ENCODE results near the gene UQCC2. TPM values are rescaled to one million over a fixed set of nuclear protein-coding genes. Genes with fewer than 3 reads are reported as not detected.

UQCC2 gene
- total RNA-seq, 1 donor = 2.4 TPM

DNA sequence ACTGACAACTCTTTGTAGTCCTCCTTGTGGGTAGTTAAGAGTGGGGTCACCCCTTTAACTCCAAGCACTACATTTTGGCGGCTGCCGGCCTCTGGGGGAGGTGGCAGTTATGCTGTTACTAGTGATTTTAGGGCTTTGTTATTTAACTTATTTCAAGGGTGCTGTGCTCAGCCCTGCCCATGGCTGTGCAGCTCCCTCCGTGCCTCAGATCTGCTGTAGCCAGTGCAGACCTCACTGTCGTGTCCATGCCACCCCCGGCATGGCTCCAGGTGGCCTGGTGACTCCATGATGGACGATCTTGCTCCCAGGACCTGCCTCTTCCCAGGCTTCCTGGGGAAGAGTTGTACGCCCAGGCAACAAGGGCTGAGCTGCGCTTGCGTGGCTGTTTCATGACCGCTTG is 15.4 kb downstream of the UQCC2 start:
- Histone ChIP-seq H3K4me1 (ENCODE audit: insufficient read depth, low read length) (peaks cover 71% of the 10 kb centered on the region), H3K4me3 (ENCODE audit: low read length) (no peak overlapping the region), H3K27me3 (ENCODE audit: insufficient read depth, low read length) (no peaks in the 10 kb centered on the region), H3K9me3 (ENCODE audit: low read depth, low read length) (no peaks in the 10 kb centered on the region)

DNA sequence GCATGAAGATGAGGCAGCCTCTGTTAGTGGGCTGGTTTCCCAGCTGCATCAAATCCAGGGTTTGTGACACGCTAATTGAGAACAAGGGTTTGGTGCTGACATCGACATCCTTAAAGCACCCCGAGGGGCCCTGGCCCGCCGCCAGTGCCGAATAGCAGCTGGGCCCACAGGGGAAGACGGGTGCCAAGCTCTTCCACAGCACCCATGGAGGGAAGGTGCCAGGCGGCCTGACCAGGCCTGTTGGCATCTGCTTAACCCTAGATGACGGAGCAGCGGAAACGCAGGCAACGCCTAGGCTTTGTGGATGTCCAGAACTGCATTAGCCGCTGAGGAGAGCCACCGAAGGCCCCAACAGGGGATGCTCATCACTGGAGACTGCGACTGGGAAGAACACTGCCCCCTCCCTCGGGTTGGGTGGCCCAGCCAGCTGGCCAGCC is 16.0 kb downstream of the UQCC2 start:
- Histone ChIP-seq H3K4me3 (ENCODE audit: low read length) (no peak overlapping the region), H3K9me3 (ENCODE audit: low read depth, low read length) (no peaks in the 10 kb centered on the region), H3K27me3 (ENCODE audit: insufficient read depth, low read length) (no peaks in the 10 kb centered on the region), H3K4me1 (ENCODE audit: insufficient read depth, low read length) (peaks cover 71% of the 10 kb centered on the region)

DNA sequence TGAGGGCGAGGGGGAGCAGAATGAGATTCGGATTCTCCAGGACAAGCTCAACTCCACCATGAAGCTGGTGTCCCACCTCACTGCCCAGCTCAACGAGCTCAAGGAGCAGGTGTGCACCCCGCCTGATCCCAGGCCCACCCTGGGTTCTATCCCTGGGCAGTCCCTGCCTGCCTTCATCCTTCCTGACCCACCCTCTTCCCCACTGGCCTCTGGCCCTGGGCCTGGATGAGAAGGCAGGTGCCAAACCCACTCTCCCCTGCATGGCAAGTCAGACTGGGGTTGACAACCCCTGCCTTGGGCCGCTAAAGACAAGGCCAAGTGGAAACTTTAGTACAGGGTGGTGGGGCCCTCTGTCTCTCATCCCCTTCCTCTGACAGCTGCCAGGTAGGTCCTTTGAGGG is 16.5 kb downstream of the UQCC2 start:
- Histone ChIP-seq H3K9me3 (ENCODE audit: low read depth, low read length) (no peaks in the 10 kb centered on the region), H3K4me1 (ENCODE audit: insufficient read depth, low read length) (peaks cover 71% of the 10 kb centered on the region), H3K27me3 (ENCODE audit: insufficient read depth, low read length) (no peaks in the 10 kb centered on the region), H3K4me3 (ENCODE audit: low read length) (no peak overlapping the region)

DNA sequence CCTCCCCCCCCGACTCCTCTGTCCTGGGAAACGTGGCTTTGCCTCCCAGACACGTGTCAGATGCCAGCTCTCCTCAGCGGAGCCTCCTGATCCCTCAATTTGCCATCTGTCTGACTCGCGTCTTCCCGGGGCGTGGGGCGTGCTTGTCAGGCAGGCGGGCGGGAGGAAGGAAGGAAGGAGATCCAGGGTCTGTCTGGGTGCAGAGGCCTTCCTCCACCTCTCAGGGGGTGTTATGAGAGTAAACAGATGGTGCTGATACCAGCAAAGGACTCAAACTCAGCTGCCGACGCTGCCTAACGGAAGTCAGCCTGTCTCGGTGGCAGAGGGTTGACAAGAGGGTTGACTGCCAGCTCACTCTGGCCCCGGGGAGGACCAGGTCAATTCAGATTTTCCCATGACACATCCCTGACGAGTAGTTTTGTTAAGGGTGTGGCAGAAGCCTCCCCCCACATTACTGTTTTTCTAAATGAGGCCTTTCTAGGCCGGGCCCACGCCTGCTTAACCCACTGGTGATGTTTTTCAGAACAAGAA is 17.0 kb downstream of the UQCC2 start:
- Histone ChIP-seq H3K9me3 (ENCODE audit: low read depth, low read length) (no peaks in the 10 kb centered on the region), H3K27me3 (ENCODE audit: insufficient read depth, low read length) (no peaks in the 10 kb centered on the region), H3K4me3 (ENCODE audit: low read length) (no peak overlapping the region), H3K4me1 (ENCODE audit: insufficient read depth, low read length) (peaks cover 71% of the 10 kb centered on the region)

DNA sequence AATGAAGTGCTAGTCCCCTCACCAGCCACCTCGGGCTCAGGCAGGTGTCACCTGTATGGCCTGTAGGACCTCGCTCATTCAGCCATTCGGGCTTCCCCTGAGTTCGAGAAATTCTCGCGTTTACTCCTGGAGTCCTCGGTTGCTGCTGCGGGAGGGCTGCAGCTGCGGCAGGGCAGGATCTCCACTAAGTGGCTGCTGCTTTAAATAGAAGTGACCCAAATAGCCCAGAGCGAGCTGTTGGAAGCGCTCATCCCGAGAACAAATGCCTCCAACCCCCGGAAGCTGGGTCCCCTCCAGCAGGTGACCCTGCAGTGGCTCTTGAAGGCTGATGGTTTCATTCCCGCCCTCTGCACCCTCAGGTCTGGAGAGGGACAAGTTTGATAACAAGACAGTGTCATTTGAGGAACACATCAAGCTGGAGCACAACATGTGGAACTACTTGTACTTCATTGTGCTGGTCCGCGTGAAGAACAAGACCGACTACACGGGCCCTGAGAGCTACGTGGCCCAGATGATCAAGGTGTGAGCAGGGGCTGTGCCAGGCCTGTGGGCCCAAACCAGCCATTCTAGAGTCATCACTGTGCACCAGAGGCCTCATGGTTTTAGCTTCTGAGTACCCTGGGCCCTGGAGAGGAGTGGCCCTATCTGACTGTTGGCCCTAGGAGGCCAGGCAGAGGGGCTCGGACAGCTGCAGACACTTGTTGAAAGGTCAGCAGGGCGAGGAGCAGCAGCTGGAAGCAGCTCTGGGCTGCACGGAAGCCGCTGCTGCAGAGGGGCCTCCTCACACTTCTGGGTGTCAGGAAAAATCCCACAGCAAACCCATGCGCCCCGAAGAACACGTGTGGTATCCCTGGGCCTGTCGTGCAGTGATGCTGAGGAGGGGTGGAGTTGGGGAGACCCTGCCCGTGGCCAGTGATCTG is 18.1 kb downstream of the UQCC2 start:
- H3K9me3 ChIP-seq (ENCODE audit: low read depth, low read length) = no peaks in the 10 kb centered on the region
- H3K4me3 ChIP-seq (ENCODE audit: low read length) = no peak overlapping the region
- H3K27me3 ChIP-seq (ENCODE audit: insufficient read depth, low read length) = no peaks in the 10 kb centered on the region
- peaks cover 69% of the 10 kb centered on the region for H3K4me1 ChIP-seq (ENCODE audit: insufficient read depth, low read length)

DNA sequence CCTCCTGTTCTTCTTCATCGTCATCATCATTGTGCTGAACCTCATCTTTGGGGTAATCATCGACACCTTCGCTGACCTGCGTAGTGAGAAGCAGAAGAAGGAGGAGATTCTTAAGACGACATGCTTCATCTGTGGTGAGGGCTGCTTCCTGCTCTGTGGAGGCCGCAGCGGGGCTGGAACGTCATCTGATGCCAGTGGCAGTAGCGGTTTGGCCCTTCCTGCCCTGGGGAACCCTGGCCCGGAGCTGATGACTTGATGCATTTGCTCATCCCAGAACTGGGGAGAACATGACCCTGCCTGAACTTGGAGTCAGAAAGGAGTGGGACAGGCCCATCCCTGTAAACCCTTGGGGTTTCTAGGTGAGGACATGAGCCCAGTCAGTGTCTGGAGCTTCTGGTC is 18.7 kb downstream of the UQCC2 start:
- no peaks in the 10 kb centered on the region for H3K27me3 ChIP-seq (ENCODE audit: insufficient read depth, low read length)
- H3K4me1 ChIP-seq (ENCODE audit: insufficient read depth, low read length) = peaks cover 64% of the 10 kb centered on the region
- no peak overlapping the region for H3K4me3 ChIP-seq (ENCODE audit: low read length)
- no peaks in the 10 kb centered on the region for H3K9me3 ChIP-seq (ENCODE audit: low read depth, low read length)

DNA sequence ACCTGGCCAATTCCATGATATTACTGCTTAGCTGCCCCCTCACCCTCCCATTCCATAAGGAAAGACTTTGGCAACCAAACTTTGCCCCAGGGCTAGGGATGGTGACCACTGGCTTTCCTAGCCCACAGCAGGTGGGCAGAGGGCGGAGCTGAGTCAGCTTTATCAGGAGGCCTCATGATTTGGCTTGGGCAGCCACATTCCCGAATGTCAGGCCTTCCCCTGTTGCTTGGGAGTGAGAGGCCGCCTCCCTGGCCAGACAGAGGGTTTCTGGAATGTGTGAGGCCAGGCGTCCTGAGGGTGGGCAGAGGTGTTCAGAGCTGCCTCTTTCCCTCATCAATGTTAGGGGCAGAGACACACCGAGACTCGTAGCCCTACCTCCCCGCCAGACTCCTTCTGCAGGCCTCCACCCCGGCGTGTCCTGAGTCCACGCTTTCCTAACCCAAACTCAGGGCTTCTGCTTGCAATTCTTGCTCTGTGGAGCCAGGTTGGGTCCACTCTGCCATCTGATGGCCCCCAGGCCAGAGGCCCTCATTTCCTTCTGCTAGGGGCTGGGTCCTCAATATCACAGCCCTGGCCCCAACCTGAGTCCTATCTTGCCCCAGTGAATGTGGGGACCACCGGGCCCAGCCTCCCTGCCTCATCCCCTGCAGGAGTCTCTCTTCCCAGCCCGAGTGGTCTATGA is 19.3 kb downstream of the UQCC2 start:
- no peaks in the 10 kb centered on the region for H3K27me3 ChIP-seq (ENCODE audit: insufficient read depth, low read length)
- no peaks in the 10 kb centered on the region for H3K9me3 ChIP-seq (ENCODE audit: low read depth, low read length)
- H3K4me1 ChIP-seq (ENCODE audit: insufficient read depth, low read length) = peaks cover 58% of the 10 kb centered on the region
- no peak overlapping the region for H3K4me3 ChIP-seq (ENCODE audit: low read length)

DNA sequence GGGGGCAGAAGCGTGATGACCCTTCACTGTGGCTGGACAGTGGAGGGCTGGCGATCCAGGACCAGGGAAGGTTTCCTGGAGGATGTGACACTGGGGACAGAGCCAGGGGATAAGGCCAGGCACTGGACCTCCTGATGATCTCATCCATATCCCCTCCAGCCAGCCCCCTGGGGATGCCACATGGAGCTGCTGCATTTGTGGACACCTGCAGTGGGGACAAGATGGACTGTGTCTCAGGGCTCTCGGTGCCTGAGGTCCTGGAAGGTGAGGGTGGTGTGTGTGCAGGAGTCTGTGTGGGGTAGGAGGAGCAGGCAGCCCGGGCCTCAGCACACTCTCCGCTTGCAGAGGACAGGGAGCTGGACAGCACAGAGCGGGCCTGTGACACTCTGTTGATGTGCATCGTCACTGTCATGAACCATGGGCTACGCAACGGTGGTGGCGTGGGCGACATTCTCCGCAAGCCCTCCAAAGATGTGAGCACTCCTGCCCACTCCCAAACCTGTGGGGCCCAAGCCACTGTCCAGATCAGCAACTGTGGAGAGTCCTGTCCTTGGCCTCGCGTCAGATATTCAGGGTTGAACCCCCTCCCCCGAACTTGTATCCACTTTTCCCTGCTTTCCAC is 19.9 kb downstream of the UQCC2 start:
- no peaks in the 10 kb centered on the region for H3K27me3 ChIP-seq (ENCODE audit: insufficient read depth, low read length)
- H3K4me1 ChIP-seq (ENCODE audit: insufficient read depth, low read length) = peaks cover 52% of the 10 kb centered on the region
- H3K9me3 ChIP-seq (ENCODE audit: low read depth, low read length) = no peaks in the 10 kb centered on the region
- H3K4me3 ChIP-seq (ENCODE audit: low read length) = no peak overlapping the region

DNA sequence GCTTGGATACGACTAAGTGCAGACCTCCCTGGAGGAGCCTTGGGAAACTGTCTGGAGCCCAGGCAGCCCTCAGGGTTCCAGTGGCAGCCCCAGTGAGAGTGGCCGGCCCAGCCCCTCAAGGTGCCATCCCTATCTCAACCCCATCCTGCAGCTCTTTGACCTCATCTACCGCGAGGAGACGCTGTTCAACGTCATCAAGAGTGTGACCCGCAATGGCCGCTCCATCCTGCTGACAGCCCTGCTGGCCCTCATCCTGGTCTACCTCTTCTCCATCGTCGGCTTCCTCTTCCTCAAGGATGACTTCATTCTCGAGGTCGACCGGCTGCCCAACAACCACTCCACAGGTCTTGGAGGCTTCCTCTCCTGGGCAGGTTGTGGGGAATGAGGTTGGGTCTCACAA is 20.7 kb downstream of the UQCC2 start:
- no peak overlapping the region for H3K4me3 ChIP-seq (ENCODE audit: low read length)
- H3K4me1 ChIP-seq (ENCODE audit: insufficient read depth, low read length) = peaks cover 44% of the 10 kb centered on the region
- H3K27me3 ChIP-seq (ENCODE audit: insufficient read depth, low read length) = no peaks in the 10 kb centered on the region
- no peaks in the 10 kb centered on the region for H3K9me3 ChIP-seq (ENCODE audit: low read depth, low read length)

DNA sequence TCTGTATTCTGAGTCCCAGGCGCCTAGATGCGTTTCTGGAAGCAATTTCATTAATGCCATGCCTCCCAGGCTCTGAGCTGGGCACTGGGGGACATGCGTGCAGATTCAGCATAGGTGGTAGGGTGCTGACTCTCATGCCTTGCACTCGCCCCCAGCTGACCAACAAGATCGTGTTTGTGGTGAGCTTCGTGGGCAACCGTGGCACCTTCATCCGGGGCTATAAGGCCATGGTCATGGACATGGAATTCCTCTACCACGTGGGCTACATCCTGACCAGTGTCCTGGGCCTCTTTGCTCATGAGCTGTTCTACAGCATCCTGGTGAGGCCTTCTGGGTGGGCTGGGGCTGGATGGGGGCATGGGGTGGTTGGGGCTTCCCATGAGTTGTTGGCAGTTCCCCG is 21.6 kb downstream of the UQCC2 start:
- peaks cover 35% of the 10 kb centered on the region for H3K4me1 ChIP-seq (ENCODE audit: insufficient read depth, low read length)
- H3K4me3 ChIP-seq (ENCODE audit: low read length) = no peak overlapping the region
- no peaks in the 10 kb centered on the region for H3K27me3 ChIP-seq (ENCODE audit: insufficient read depth, low read length)
- no peaks in the 10 kb centered on the region for H3K9me3 ChIP-seq (ENCODE audit: low read depth, low read length)

DNA sequence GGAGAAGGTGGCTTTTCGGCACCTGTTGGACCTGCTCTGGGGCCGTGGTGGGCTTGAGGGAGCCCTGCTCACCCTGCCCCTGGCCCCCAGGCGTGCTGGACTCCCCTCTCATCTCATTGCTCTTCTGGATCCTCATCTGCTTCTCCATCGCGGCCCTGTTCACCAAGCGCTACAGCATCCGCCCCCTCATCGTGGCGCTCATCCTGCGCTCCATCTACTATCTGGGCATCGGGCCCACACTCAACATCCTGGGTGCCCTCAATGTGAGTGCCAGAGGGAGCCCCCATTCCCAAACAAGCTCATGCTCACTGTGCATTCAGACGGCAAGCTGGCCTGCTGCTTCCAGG is 22.4 kb downstream of the UQCC2 start:
- H3K4me1 ChIP-seq (ENCODE audit: insufficient read depth, low read length) = peaks cover 27% of the 10 kb centered on the region
- H3K9me3 ChIP-seq (ENCODE audit: low read depth, low read length) = no peaks in the 10 kb centered on the region
- no peak overlapping the region for H3K4me3 ChIP-seq (ENCODE audit: low read length)
- H3K27me3 ChIP-seq (ENCODE audit: insufficient read depth, low read length) = no peaks in the 10 kb centered on the region

DNA sequence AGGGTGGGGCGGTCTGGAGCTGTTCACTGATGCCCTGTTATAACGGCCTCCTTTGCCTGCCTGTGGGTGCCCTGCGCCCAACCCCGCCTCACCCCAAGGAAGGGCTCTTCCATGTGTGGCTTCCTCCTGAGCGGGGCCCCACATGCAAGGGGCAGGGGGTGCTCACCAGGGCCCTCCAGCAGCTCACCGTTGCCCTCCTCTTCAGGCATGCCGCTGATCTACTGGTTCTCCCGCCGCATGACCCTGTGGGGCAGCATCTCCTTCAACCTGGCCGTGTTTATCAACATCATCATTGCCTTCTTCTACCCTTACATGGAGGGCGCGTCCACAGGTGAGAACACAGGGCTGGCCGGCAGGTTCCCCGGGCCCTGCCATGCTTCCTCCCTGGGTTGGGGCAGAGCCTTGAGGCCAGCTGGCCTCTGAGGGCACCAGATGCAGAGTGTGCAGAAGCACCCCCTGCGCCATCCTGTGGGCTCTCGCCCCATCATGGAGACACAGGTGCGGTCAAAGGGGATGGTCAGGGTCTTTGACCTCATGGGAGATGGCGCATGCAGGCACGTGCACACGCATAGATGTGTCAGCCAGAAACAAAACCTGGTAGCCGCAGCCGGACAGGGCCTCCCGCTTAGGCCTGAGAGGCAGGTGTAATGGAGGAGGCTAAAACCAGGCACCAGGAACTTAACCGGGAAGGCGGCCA is 22.9 kb downstream of the UQCC2 start:
- Histone ChIP-seq H3K9me3 (ENCODE audit: low read depth, low read length) (no peaks in the 10 kb centered on the region), H3K4me1 (ENCODE audit: insufficient read depth, low read length) (peaks cover 22% of the 10 kb centered on the region), H3K27me3 (ENCODE audit: insufficient read depth, low read length) (no peaks in the 10 kb centered on the region), H3K4me3 (ENCODE audit: low read length) (no peak overlapping the region)

DNA sequence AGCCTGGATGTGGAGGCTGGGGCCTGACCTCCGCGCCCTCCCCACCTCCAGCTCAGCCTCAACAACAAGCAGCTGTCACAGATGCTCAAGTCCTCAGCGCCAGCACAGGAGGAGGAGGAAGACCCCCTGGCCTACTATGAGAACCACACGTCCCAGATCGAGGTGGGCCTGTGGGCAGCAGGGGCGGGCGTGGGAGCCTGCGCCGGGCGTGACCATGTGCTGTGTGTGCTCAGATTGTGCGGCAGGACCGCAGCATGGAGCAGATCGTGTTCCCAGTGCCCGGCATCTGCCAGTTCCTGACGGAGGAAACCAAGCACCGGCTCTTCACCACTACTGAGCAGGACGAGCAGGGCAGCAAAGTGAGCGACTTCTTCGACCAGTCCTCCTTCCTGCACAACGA is 23.5 kb downstream of the UQCC2 start:
- Histone ChIP-seq H3K9me3 (ENCODE audit: low read depth, low read length) (no peaks in the 10 kb centered on the region), H3K4me3 (ENCODE audit: low read length) (no peak overlapping the region), H3K4me1 (ENCODE audit: insufficient read depth, low read length) (peaks cover 16% of the 10 kb centered on the region), H3K27me3 (ENCODE audit: insufficient read depth, low read length) (no peaks in the 10 kb centered on the region)

DNA sequence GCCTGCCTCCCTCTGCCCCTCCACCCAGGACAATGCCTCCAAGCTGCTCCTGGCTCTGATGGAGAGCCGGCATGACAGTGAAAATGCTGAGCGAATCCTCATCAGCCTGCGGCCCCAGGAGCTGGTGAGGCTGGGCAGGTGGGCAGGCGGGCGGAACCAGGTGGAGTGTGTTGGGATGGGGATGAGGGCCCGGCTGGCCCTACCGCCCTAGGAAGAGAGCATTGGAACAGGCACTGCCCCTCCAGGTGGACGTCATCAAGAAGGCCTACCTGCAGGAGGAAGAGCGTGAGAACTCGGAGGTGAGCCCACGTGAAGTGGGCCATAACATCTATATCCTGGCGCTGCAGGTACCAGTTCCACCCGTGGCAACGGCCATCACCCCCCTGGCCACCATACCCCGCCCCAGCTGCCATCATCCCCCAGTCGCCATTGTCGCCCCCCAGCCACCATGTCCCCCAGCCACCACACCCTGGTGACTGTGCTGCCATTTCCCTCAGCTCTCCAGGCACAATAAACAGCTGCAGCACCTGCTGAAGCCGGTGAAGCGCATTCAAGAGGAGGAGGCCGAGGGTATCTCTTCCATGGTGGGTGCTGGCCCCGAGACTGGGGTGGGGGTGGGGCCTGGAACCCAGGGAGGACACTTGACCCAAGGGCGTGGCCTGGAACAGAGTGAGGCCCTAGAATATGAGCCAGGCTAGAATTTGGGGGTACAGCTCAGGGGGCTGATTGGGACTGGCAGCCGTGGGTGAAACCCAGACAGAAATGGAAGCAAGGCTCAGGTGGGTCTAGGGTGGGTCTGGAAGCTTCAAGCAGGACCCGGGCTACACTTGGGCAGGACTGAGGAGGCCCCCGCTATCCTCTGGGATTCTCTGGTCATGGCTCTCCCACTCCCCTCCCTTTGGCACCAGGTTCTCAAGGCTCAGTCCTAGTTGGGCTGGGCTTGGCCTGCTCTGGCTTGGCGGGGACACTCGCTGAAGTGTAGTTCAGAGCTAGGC is 24.2 kb downstream of the UQCC2 start:
- peaks cover 9% of the 10 kb centered on the region for H3K4me1 ChIP-seq (ENCODE audit: insufficient read depth, low read length)
- no peaks in the 10 kb centered on the region for H3K9me3 ChIP-seq (ENCODE audit: low read depth, low read length)
- no peaks in the 10 kb centered on the region for H3K27me3 ChIP-seq (ENCODE audit: insufficient read depth, low read length)
- no peak overlapping the region for H3K4me3 ChIP-seq (ENCODE audit: low read length)

All from mononuclear cell (primary cell).